Bronchial epithelial cell (primary cell): ENCODE measurements around the gene PCED1A. TPM values are rescaled to one million over a fixed set of nuclear protein-coding genes. Genes with fewer than 3 reads are reported as not detected.

Experiments
- DNase-seq: peaks from one replicate; pipeline ENCODE4 v3.0.0-alpha.2; 2010; ENCODE audit warnings: low read depth
- FAIRE-seq: peaks from 2 replicates; lab custom pipeline; 2011; peaks lifted over from hg19 to GRCh38; lab: Jason Lieb, UNC
- H3K27me3 ChIP-seq: 2 replicates; pipeline ENCODE4 v1.5.1; 2011; ENCODE audit warnings: low read length; ENCODE audit not compliant: control insufficient read depth, insufficient read depth
- H3K36me3 ChIP-seq: 2 replicates; pipeline ENCODE4 v1.5.1; 2011; ENCODE audit warnings: low read length; ENCODE audit not compliant: control insufficient read depth, insufficient read depth
- H3K4me3 ChIP-seq: 2 replicates; pipeline ENCODE4 v1.5.1; 2011; ENCODE audit warnings: mild to moderate bottlenecking, low read depth, low read length, control low read depth
- CTCF ChIP-seq: IDR thresholded peaks from 2 replicates; pipeline ENCODE4 v1.5.1; 2011; ENCODE audit warnings: mild to moderate bottlenecking, moderate library complexity, low read length, control low read depth, inconsistent platforms; ENCODE audit not compliant: insufficient read depth, severe bottlenecking
- total RNA-seq: library from RNA; depleted of rRNA; stranded (reverse); fragments of >200 nt; gene quantifications from 2 replicates; pipeline ENCODE4 v1.2.1, GENCODE V29; 2014

The PCED1A gene
- total RNA-seq, 1 donor from 2014 or later = 17.9 TPM

- FAIRE-seq (peak; percentile 81), DNase-seq (no peak)
- peaks cover 1% of the 10 kb centered on the region for H3K36me3 ChIP-seq
- H3K27me3 ChIP-seq = no peaks in the 10 kb centered on the region
- no peak for TF ChIP-seq CTCF
- H3K4me3 ChIP-seq = no peak overlapping the region
Observed at GRCh38 chr20:2846698-2847097, 6.2 kb upstream of the PCED1A start.

- DNase-seq (no peak), FAIRE-seq (no peak)
- no peak overlapping the region for H3K4me3 ChIP-seq
- TF ChIP-seq CTCF = no peak
- no peaks in the 10 kb centered on the region for H3K27me3 ChIP-seq
- peaks cover 1% of the 10 kb centered on the region for H3K36me3 ChIP-seq
Observed at GRCh38 chr20:2845607-2846006, 5.2 kb upstream of the PCED1A start.

- DNase-seq (peak; percentile 21), FAIRE-seq (no peak)
- peak overlapping the region; percentile 90 for H3K4me3 ChIP-seq
- TF ChIP-seq CTCF = no peak
- H3K27me3 ChIP-seq = no peaks in the 10 kb centered on the region
- no peaks in the 10 kb centered on the region for H3K36me3 ChIP-seq
Observed at GRCh38 chr20:2840967-2841531, 594 bp upstream of the PCED1A start.

- H3K36me3 ChIP-seq = no peaks in the 10 kb centered on the region
- peak overlapping the region; percentile 90 for H3K4me3 ChIP-seq
- peak; percentile 7 for FAIRE-seq
- DNase-seq = no peak
- H3K27me3 ChIP-seq = no peaks in the 10 kb centered on the region
- TF ChIP-seq CTCF = no peak
Observed at GRCh38 chr20:2839732-2840137, 720 bp downstream of the PCED1A start.

GRCh38 chr20:2838847-2839671 lies 1.4 kb downstream of the PCED1A start:
- FAIRE-seq (no peak), DNase-seq (no peak)
- Histone ChIP-seq H3K36me3 (no peaks in the 10 kb centered on the region), H3K27me3 (no peaks in the 10 kb centered on the region), H3K4me3 (no peak overlapping the region)
- no peak for TF ChIP-seq CTCF
